GM12864 (cell line): ENCODE results near the gene ZNF670.

Source experiments
- DNase-seq: peaks from one replicate; pipeline ENCODE4 v3.0.0-alpha.2; 2011; ENCODE audit warnings: low read depth
- H3K4me3 ChIP-seq: 2 replicates; pipeline ENCODE4 v1.5.1; 2011; ENCODE audit warnings: mild to moderate bottlenecking, low read depth, low read length, control low read depth
- TF ChIP-seq, protein P1 (sequence below): IDR thresholded peaks from 2 replicates; pipeline ENCODE4 v1.5.1; 2011; ENCODE audit warnings: low read depth, mild to moderate bottlenecking, moderate library complexity, low read length, control low read depth, inconsistent platforms; ENCODE audit errors: missing control alignments

Gene ZNF670

DNA sequence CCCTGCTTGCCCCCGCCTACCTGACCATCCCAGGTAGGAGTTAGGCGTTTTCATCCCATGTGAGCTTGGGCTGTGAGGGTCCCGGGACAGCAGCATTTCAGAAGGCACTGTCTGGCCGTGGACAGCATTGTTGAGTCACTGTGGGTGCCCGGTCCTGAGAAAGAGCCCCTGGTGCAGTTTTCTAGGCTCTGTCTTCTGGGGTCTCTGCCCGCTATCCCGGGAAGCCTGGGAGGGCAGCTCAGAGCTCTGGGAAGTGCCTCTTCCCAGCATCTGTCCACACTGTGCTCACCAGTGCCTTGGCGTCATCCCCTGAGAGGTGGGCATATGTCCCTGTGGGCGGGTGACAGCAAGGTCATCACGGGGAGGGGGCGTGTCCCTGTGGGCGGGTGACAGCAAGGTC is 36.9 kb upstream of the ZNF670 start:
- no peak for DNase-seq
- TF ChIP-seq, protein P1, sequence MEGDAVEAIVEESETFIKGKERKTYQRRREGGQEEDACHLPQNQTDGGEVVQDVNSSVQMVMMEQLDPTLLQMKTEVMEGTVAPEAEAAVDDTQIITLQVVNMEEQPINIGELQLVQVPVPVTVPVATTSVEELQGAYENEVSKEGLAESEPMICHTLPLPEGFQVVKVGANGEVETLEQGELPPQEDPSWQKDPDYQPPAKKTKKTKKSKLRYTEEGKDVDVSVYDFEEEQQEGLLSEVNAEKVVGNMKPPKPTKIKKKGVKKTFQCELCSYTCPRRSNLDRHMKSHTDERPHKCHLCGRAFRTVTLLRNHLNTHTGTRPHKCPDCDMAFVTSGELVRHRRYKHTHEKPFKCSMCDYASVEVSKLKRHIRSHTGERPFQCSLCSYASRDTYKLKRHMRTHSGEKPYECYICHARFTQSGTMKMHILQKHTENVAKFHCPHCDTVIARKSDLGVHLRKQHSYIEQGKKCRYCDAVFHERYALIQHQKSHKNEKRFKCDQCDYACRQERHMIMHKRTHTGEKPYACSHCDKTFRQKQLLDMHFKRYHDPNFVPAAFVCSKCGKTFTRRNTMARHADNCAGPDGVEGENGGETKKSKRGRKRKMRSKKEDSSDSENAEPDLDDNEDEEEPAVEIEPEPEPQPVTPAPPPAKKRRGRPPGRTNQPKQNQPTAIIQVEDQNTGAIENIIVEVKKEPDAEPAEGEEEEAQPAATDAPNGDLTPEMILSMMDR: no peak
- no peak overlapping the region for H3K4me3 ChIP-seq

DNA sequence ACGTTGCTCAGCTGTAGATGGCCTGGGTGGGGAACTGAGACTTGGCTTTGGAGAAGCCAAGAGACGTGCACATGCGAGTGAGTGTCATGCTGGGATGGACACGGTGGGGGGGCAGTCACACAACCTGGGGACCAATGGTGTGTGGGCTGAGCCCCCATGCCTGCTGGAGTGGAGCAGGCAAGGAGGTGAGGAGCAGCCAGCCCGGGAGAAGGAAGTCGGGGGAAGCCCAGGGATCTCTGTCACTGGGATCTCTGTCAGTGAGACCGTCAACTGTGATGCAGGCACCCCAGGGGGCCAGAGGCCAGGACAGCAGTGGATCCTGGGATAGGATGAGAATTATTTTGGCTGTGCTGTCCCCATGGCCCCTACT is 36.5 kb upstream of the ZNF670 start:
- no peak for DNase-seq
- TF ChIP-seq, protein P1: no peak
- no peak overlapping the region for H3K4me3 ChIP-seq

DNA sequence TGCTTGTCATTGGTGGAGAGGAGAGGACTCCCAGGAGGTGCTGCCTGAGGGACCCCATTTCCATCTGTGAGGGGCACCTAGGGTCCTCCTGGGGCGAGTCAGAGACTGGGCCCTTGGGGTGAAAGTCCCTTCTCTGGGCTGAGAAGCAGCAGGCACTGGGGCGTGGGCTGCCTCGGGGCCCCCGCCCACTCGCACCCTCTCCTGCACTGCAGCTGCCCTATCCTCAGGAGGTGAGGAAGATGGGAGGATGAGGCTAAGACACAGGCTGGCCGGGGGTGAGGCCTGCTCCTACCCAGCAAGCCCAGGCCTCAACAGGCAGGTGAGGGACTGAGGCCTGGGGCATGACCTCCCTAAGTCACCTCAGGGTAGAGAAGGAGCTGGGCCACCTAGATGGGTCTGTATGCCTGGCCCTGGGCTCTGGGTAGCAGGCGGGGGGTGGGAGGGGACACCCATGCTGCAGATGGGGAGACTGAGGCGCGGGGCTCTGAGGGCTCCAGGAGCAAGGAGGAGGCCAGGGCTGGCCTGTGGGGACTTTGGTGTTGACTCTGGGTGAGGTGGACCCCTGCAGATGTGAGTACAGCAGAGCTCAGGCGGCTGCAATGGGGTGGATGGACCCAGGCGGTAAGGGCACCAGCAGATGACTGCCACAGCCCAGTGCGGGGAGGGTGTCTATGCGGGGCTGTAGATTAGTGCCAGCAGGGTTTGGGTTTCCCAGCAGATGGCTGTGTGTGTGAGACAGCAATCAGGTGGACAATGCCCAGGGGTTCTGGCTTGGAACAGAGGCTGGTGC is 35.9 kb upstream of the ZNF670 start:
- no peak overlapping the region for H3K4me3 ChIP-seq
- TF ChIP-seq, protein P1: no peak
- no peak for DNase-seq

DNA sequence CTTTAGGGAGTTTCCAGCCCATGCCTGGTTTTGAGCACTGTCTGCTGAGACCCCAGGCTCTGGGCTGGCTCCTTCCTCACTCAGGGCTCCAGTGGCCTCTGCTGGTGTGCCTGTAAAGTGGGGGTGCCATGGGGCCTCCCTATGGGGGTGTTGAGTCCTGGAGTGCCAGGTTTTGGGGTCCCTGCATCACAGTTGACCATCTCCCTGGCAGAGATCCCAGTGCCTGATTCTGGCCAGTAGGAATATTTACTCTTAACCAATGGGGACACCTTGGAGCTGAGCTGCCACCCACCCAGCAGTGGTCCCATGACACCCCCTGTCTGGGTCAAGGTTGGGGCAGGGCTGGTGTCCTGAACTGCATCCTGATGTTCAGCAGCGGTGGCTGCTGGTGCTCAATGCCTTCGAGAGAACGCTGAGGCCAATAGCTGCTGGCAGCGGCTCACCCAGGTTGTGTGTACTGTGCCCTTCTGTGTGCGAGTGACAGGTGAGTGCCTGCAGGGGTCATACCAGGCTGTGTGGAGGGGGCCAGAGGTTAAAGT is 35.2 kb upstream of the ZNF670 start:
- TF ChIP-seq, protein P1: no peak
- no peak overlapping the region for H3K4me3 ChIP-seq
- DNase-seq: no peak

DNA sequence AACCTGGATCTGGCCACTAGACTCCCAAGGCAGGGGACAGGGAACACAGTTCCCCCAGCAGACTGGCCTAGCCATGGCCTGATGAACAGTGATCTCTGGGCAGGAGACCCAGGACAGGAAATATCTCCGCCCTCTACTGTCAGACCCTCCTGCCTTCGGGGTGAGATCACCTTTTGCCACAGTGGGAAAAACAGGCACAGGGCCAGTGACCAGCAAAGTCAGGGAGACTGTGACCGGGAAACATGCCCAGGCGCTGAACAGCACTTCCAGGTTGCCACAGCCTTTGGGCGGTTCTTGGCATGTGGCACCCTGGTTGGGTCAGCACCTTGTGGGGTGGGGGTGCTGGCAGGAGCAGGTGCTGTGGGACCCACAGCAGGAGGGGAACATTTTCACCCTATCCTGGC is 34.5 kb upstream of the ZNF670 start:
- TF ChIP-seq, protein P1: no peak
- H3K4me3 ChIP-seq: no peak overlapping the region
- no peak for DNase-seq

DNA sequence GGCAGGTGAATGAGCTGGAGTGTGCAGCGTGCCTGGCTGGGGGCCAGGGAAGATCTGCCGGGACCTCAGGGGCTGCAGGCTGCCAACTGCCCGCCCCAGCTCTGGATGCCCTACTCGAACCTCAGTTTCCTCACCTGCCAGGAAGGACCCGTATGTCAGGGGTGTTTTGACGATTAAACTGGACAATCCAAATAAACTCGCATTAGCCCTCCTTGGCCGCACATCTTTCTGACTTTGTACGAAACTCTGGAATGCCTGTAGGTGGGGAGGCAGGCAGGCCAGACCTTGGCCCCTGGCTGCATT is 33.8 kb upstream of the ZNF670 start:
- no peak for DNase-seq
- TF ChIP-seq, protein P1: no peak
- H3K4me3 ChIP-seq: no peak overlapping the region
